RWPE2 (cell line): Measurements from ENCODE around the gene C1orf21.

Source experiments
- ATAC-seq: fragments of 200-7000 bp; cut with Tn5 transposase; 3 replicates; pipeline ENCODE4 v1.9.1; 2021; ENCODE audit warnings: low read depth
- DNase-seq: peaks from one replicate; pipeline ENCODE4 v3.0.0-alpha.2; 2020; ENCODE audit warnings: low spot score
- H3K27ac ChIP-seq: fragments of 450-650 bp; 2 replicates; pipeline ENCODE4 v1.5.1; 2017; ENCODE audit warnings: mild to moderate bottlenecking; ENCODE audit not compliant: poor library complexity, severe bottlenecking
- H3K27me3 ChIP-seq: fragments of 250-450 bp; sonication (Bioruptor Pico); 2 replicates; pipeline ENCODE4 v1.5.1; 2021; ENCODE audit warnings: mild to moderate bottlenecking, moderate library complexity; ENCODE audit not compliant: insufficient read depth, poor library complexity, severe bottlenecking
- H3K36me3 ChIP-seq: fragments of 250-450 bp; sonication (Bioruptor Pico); 2 replicates; pipeline ENCODE4 v1.5.1; 2020; ENCODE audit warnings: low read depth, mild to moderate bottlenecking, moderate library complexity
- H3K4me1 ChIP-seq: fragments of 250-450 bp; sonication (Bioruptor Pico); 2 replicates; pipeline ENCODE4 v1.5.1; 2021; ENCODE audit warnings: mild to moderate bottlenecking, moderate library complexity; ENCODE audit not compliant: insufficient read depth, poor library complexity, severe bottlenecking
- H3K4me3 ChIP-seq: fragments of 250-450 bp; sonication (Bioruptor Pico); 2 replicates; pipeline ENCODE4 v1.5.1; 2021; ENCODE audit warnings: mild to moderate bottlenecking, moderate library complexity; ENCODE audit not compliant: severe bottlenecking
- H3K9me3 ChIP-seq: fragments of 250-450 bp; sonication (Bioruptor Pico); 2 replicates; pipeline ENCODE4 v1.5.1; 2021; ENCODE audit warnings: mild to moderate bottlenecking, moderate library complexity; ENCODE audit not compliant: severe bottlenecking
- CTCF ChIP-seq: fragments of 450-650 bp; IDR thresholded peaks from one replicate; pipeline ENCODE4 v1.5.1; 2017; ENCODE audit warnings: mild to moderate bottlenecking, moderate library complexity; ENCODE audit not compliant: poor library complexity, severe bottlenecking

Gene C1orf21

GRCh38 chr1:184507165-184507564, 120.3 kb downstream of the C1orf21 start:
- TF ChIP-seq CTCF: no peak
- H3K9me3 ChIP-seq: no peaks in the 10 kb centered on the region
- DNase-seq (no peak), ATAC-seq (no peak)
- H3K27me3 ChIP-seq: no peaks in the 10 kb centered on the region
- H3K4me3 ChIP-seq: no peak overlapping the region
- H3K27ac ChIP-seq: no peak overlapping the region
- H3K4me1 ChIP-seq: no peaks in the 10 kb centered on the region
- H3K36me3 ChIP-seq: 0 out of 2 replicates have a peak, but pooled peaks cover 3% of the 10 kb centered on the region

GRCh38 chr1:184507604-184508280, 120.9 kb downstream of the C1orf21 start:
- DNase-seq (no peak), ATAC-seq (no peak)
- Histone ChIP-seq H3K4me3 (no peak overlapping the region), H3K27ac (no peak overlapping the region), H3K27me3 (no peaks in the 10 kb centered on the region), H3K9me3 (no peaks in the 10 kb centered on the region), H3K4me1 (no peaks in the 10 kb centered on the region), H3K36me3 (0 out of 2 replicates have a peak, but pooled peaks cover 3% of the 10 kb centered on the region)
- no peak for TF ChIP-seq CTCF

GRCh38 chr1:184509105-184509504, 122.3 kb downstream of the C1orf21 start:
- H3K4me3 ChIP-seq: no peak overlapping the region
- H3K36me3 ChIP-seq: 0 out of 2 replicates have a peak, but pooled peaks cover 3% of the 10 kb centered on the region
- no peaks in the 10 kb centered on the region for H3K9me3 ChIP-seq
- H3K27me3 ChIP-seq: no peaks in the 10 kb centered on the region
- peaks cover 5% of the 10 kb centered on the region for H3K4me1 ChIP-seq
- ATAC-seq (no peak), DNase-seq (no peak)
- no peak for TF ChIP-seq CTCF
- H3K27ac ChIP-seq: no peak overlapping the region

GRCh38 chr1:184510110-184510509, 123.3 kb downstream of the C1orf21 start:
- Histone ChIP-seq H3K27ac (no peak overlapping the region), H3K36me3 (0 out of 2 replicates have a peak, but pooled peaks cover 3% of the 10 kb centered on the region), H3K9me3 (no peaks in the 10 kb centered on the region), H3K4me1 (peaks cover 5% of the 10 kb centered on the region), H3K27me3 (no peaks in the 10 kb centered on the region), H3K4me3 (no peak overlapping the region)
- TF ChIP-seq CTCF: no peak
- DNase-seq: no peak
- no peak for ATAC-seq

GRCh38 chr1:184512724-184513123, 125.9 kb downstream of the C1orf21 start:
- ATAC-seq: no peak
- 0 out of 2 replicates have a peak, but pooled peaks cover 3% of the 10 kb centered on the region for H3K36me3 ChIP-seq
- no peak overlapping the region for H3K27ac ChIP-seq
- H3K4me1 ChIP-seq: peaks cover 5% of the 10 kb centered on the region
- no peak for DNase-seq
- no peaks in the 10 kb centered on the region for H3K9me3 ChIP-seq
- H3K27me3 ChIP-seq: no peaks in the 10 kb centered on the region
- no peak for TF ChIP-seq CTCF
- H3K4me3 ChIP-seq: no peak overlapping the region
